GM19239 (cell line): Measurements from ENCODE around the gene NVL.
"Not testable (repeated sequence)": the region's sequence is repeated elsewhere in the genome, so short reads cannot be mapped to it uniquely, and the experiment has no call there.

Experiments used
- DNase-seq: peaks from one replicate; pipeline ENCODE4 v3.0.0; 2011; ENCODE audit warnings: low spot score; ENCODE audit not compliant: insufficient read length
- FAIRE-seq: peaks from 2 replicates; lab custom pipeline; 2011; peaks lifted over from hg19 to GRCh38; lab: Jason Lieb, UNC

Gene NVL

DNA sequence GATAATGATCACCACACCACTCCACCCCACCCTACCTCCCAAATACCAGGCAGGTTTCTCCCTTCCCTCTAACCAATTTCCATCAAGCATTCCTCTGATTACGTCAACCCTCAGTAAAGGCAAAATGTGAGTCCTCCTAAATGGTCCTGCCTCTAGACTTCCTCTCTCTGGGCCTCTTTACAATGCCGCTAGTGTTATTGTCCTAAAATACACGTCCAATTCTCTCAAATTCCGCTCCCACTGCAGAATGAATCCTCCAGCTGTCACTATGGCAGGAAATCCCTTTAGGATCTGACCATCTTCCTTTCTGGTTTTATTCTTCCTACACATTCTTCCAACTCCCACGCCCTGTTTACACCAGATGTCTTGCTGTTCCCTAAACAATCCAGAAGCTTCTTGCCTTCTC, 78.2 kb downstream of the NVL start:
- DNase-seq (no peak), FAIRE-seq (no peak)

DNA sequence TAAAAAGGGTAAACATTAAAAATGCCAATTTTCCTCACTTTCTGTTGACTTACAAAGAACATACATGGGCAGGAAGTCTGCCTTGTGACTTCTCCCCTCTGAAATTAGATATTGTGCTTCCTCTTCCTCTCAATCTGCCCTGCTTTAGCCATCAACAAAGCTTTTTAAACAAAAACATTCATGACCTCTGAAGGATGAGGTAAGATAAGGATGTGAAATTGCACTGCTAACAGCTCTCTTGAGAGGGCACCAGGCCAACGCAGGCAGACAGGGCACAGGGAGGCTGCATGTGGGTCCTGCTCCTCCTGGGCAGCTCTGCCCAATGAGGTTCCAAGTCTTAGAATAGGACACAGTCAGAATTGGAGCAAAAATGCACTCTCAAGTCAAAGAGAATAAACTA, 84.8 kb downstream of the NVL start:
- FAIRE-seq (no peak), DNase-seq (no peak)

DNA sequence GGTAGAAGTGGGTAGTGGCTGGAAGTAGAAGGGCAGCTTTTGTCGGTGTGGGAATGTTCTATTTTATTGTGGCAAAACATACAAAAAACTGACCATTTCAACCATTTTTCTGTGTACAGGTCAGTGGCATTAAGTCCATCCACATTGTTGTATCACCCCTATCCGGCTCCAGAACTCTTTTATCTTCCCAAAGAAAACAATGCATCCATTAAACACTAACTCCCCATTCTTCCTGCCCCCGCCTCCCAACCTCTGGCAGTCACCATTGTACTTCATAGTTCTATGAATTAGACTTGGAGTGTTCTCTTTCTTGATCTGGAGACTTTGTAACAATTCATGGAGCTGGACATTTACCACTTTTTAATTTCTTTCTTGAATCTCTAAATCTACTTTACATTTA, 91.2 kb downstream of the NVL start:
- FAIRE-seq (no peak), DNase-seq (no peak)

DNA sequence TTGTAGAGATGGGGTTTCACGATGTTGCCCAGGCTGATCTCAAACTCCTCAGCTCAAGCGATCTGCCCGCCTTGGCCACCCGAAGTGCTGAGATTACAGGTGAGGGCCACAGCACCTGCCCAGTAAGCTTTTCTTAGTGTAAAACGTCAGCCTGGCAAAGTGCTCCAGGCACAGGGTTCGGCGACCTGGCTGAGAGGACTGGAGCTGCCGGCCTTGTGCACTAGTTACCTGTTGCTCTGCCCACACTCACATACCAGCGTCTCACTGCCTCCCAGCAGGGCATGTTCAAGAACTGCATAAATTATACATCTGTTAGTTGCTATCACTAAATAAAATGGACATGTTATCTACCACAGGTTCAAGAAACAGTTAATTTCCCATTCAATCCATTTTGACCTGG, 91.8 kb downstream of the NVL start:
- no peak for DNase-seq
- no peak for FAIRE-seq

DNA sequence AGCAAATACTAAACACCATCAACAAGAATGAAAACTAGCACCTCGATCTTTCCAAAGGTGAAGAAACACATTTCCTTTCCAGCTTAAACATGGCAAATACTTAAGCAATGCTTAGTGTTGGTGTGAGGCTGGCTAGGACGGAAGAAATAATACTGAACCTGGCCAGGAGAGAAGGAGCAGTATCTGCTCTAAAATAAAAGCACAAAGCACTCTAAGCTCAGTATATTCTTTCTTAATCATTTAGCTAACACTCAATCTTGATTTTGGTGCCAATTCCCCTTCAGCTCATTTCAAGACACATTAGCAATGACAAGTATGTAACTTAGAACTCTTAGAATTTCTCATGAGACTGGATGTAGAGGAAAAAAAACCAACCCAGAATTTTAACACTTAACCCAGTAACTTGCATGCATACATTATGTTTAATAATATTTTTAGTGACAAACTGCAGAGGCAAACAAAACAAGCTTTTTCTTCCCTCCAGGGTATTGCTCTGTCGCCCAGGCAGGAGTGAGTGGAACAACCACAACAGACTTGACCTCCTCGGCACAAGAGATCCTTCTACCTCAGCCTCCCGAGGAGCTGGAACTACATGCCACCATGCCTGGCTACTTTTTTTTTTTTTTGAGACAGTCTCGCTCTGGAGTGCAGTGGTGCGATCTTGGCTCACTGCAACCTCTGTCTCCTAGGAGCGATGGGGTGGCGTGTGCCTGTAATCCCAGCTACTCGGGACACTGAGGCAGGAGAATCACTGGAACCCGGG, 92.7 kb downstream of the NVL start:
- FAIRE-seq = no peak
- no peak for DNase-seq

DNA sequence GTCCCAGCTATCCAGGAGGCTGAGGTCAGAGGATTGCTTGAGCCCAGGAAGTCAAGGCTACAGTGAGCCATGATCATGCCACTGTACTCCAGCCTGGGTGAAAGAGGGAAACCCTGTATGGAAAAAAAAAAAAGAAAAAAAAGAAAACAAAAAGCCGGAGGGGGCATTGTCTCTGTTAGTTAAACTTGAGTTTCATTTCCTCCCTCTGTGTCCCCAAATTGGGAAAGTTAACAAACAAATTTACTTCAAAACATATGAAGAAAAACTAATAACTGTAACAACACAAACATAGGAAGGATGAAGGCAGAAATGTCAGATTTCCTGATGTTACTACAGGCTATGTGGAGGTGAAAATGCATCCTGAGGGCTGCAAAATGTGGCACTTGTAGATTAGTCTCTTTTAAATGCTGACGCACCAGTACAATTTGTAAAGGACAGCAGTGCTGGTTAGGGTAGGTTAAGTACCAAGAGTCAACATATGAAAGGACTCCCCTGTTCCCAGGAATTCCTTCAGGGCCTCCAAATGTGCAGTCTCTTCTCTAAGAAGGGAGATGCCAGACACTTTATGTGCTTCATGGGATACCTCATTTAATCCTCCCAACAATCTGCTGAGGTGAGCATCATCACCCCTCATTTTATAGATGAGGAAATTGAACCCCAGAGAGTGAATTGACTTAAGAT, 94.0 kb downstream of the NVL start:
- DNase-seq (no peak), FAIRE-seq (no peak)

DNA sequence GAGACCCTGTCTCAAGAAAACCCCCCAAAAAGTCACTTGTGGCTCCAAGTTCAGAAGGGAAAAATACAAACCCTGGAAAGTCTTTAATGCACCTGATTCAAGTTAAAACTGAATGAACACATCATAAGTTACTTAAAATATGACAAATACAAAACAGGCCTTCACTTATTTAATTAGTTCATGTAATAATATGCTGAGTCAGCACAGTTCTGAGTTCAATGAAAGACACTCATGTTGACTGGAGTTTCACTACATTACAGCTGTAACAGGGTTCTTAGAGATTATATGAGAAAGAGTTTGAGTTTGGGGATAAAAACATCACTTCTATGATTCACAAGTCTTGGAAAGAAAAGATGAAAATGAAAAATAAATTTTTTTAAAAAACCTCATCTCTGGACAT, 96.0 kb downstream of the NVL start:
- DNase-seq (no peak), FAIRE-seq (no peak)

DNA sequence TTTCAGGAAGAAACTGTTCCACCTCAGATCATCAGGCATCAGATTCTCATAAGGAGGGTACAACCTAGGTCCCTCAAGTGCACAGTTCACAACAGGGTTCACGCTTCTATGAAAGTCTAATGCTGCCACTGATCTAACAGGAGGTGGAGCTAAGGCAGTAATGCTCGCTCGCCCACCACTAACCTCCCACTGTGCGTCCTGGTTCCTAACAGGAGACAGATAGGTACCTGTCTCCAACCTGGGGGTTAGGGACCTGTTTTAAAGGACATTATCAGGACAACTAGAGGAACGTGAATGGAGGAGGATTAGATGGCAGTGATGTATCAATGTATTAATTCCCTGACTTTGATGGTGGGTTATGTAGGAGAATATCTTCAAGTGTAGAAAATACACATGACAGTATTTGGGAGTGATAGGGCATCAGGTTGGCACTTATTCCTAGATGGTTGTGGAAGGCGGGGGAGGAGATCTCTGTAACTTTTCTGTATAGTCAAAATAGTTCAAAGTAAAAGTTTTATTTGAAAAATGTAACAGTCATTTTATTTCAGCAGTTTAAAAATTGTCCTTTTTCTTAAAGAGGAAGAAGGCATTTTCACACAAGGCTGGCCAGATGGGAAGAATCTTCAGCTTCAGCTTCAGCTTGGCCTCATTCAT, 103.0 kb downstream of the NVL start:
- FAIRE-seq = no peak

DNA sequence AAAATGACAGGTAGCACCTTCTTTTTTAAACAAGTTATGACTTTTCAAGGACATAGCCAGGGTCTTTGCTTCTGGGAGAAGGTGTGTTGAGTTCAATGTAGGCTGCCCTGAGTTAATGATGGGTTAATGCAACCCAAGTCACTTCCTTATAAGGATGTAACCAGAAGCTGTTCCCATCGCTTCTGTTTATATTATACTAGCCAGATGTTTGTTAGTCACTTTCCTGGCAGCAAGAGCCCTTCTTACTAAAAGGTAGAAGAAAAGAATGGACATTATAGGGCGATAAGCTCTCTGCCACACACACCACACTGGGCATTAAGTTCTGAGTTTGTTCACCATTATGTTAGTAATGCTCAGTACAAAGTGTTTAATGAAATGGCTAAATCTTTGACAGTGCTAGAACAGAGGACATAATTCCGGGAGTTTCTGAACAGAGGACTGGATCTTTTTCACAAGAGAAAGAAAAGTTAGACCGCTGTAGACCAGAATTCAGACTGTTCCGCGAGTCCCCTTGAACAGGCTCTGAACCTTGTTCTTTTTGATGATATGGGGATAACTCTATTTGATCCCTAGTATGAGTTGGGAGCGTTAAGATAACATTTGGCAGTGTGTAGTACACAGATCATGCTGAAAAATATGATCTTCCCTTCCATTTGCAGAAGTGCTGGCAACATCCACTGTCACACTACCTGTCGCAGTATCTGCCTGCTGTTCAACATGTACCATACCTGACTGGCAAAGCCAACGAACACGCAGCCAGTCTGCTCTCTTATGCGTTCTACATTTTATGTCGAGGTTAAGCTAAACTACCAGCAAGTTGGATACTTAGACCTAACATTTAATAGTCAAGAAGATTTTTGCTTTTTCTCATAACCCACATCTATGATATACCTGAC, 105.9 kb downstream of the NVL start:
- DNase-seq (no peak), FAIRE-seq (no peak)

More for the DNA sequence above, 103.0 kb downstream of the NVL start:
- DNase-seq = no peak

DNA sequence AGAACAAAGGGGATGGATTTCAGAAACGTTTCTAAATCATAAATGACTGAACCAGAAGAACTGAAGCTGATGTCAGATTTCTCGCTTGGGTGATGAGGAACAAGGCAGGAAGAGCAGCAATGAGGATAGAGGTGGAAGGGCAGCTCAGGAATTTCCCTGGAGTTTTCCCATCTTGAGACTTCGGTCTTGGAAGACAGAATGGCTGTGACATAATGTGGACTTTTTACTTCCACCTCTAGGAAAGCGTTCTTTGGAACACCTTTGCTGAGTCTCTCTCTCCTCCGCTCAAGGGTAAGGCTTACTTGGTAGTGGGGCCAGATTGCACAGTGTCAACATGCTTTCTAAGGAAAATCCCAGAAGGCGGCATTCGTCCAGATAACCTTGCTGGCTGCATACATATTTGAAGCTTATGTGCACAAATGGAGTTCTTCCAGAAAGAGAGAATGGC, 110.3 kb downstream of the NVL start:
- no peak for DNase-seq
- no peak for FAIRE-seq

DNA sequence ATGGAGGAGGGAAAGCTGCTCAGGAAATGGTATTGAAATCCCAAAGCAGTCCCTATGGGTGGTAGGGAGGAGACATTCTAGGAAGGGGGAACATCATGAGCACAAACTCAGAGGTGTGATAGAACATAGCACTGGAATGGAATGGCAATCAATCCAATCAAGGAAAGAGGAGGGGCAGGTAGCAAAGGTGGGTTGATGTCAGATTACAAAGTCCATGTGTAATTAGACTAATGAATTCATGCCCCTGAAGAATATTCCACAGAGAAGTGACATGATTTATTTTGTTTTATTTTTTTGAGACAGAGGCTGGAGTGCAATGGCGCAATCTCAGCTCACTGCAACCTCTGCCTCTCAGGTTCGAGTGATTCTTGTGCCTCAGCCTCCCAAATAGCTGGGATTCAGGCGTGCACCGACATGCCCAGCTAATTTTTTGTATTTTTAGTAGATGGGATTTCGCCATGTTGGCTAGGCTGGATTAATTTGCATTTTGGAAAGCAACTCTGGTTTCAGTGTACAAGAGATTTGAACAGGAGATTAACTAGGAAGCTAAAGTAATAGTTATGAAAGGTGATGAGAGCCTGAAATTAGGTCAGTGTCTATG, 110.9 kb downstream of the NVL start:
- DNase-seq (no peak), FAIRE-seq (no peak)

DNA sequence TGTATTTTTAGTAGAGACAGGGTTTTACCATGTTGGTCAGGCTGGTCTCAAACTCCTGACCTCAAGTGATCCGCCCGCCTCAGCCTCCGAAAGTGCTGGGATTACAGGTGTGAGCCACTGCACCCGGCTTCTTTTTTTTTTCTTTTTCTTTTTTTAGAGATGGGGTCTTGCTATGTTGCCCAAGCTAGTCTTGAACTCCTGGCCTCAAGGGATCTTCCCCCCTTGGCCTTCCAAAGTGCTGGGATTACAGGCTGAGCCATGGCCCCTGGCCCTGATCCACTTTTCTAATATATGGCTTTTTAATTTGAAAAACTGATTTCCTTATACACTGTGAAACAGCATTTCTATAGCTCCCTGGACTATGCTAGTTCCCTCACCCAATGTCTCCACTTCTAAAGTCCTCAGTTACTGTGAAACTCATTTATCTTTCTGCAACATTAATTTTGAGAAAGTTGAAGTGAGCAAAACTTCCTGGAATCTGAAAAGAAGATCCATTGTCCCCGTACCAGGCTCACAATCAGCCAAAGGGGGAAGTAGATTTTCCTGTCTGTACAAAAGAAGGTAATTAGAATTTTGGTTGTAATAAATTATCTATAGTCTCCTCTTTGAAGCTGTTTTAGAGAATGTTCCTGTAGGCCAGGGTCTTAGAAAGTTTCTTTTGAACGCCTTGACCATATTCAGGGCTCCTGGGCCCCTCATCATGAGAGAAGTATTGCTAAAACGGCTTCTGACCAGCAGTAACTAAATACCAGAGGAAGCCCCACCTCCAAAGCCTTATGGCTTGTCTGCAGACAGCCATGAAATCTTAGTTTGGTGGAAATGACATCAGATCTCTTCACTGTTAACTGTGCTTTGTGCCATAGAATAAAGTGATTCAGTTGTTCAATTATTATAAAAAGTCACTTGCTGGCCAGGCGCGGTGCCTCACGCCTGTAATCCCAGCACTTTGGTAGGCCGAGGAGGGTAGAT, 112.0 kb downstream of the NVL start:
- no peak for DNase-seq
- no peak for FAIRE-seq

DNA sequence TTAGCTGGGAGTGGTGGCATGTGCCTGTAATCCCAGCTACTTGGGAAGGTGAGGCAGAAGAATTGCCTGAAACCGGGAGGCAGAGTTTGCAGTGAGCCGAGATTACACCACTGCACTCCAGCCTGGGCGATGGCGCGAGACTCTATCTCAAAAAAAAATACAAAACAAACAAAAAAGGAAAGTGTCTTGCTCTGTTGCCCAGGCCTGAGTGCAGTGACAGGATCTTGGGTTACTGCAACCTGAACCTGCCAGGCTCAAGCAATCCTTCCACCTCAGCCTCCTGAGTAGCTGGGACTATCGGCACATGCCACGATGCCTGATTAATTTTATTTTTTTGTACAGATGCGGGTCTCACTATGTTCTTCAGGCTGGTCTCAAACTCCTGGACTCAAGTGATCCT, 113.6 kb downstream of the NVL start:
- FAIRE-seq (no peak), DNase-seq (no peak)

DNA sequence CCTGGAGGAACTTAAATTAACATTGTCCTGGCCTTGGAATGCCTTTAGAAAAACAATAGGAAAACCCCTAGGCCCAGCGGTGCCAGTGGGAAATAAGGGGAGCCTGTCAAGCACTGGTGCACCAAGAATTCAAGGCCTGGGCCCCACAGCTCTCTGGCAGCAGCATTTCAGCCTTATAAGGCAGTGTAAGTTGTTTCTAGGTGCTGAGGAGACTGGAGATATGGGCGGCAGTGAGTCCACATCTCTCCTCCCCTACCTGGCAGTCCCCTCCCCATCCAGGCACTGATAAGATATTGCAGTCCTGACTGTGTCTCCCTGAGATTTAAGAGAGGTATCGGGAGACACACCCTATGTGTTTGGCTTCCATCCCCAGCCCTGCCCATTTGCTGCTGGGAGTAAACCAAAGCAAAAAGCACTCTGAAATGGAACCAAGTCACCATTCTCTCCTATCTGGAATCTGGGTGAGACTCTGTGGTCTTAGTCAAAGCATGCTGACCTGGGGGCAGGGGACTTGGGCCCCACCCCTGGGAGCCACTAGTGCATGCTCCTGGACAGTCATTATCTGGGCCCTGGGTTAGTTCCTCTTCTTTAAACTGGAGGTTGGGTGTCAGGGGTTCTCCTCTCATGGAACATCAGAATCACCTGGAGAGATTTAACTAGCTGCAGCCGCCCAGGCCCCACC, 116.4 kb downstream of the NVL start:
- FAIRE-seq (no peak), DNase-seq (no peak)

DNA sequence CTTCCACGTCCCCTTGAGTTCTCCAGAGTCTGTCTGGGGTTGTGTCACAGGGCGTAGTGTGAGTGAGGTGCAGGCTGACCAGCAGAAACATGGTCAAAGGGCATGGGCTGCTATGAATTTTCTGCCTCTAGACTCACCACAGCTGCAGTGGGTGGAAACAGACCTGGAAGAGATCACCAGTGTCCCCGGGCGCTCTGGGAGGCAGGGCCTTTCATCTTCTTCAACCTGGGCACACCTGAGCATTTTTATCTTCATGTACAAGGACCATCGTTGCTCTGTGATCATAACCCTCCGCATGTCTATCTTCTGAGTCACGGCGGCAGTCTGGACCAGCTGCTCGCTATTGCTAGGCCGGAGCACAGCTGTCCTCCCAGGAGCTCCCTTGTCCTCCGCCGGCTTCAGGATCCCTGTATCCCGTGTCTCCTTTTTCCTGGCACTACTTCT, 117.3 kb downstream of the NVL start:
- FAIRE-seq (no peak), DNase-seq (no peak)

DNA sequence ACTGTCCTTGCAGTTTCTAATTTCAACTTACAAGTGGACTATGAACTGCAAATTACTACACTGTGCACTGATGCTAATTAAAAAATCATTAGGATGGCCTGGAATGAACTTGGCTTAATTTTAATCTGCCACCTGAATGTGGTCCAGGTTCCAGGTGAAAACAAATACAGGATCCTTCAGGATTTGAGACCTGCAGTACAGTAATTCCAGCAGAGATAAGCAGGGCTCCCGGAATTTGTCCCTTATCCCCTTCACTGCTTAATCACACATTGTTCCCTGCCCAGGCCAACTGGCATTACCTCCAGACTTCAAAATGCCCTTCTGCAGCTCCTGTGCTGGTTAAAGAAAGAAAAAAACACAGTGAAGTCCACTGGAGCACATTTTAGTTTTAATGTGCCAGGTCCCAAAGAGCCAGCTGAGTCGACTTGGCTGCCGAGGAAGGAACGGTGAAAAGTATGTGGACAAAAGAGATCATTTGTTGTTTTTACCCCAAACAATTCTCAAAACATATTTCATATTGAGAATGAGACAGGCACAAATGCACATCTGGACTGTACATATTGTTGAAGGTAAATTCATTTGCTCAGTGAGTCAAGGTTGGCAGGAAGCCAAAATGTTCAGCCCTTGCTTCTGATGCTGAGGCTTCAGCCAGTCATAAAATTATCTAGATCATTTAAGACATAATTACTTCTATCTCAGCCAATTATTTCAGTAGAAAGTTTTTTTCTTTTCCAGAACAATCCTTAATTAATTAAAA, 118.6 kb downstream of the NVL start:
- FAIRE-seq = no peak
- DNase-seq = no peak

DNA sequence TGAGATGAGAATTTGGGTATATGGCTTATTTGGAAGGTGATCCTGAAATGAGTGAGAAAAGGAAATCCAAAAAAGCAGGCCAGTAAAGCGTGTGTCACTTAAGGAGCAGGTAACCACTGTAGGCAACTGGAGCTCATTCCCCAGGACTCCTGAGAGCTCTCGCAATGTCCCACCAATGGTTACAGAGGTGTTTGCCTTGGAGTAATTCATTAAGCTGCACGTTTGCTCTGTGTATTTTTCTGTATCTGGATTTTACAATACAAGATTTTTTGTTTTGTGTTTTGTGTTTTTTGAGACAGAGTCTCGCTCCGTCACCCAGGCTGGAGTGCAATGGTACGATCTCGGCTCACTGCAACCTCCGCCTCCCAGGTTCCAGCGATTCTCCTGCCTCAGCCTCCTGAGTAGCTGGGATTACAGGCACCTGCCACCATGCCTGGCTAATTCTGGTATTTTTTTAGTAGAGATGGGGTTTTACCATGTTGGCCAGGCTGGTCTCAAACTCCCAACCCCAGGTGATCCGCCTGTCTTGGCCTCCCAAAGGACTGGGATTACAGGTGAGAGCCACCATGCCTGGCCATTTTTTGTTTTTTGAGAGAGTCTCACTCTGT, 123.9 kb downstream of the NVL start:
- not testable (repeated sequence) for FAIRE-seq, DNase-seq
